KOPT-K1 (cell line): ENCODE measurements around the gene THSD4.

Experiments
- H3K27ac ChIP-seq: fragments of 200-600 bp; sonication (generic); 2 replicates; pipeline ENCODE4 v1.5.1; 2016; ENCODE audit warnings: antibody characterized with exemption, mild to moderate bottlenecking, low read depth, low read length; ENCODE audit not compliant: poor library complexity, severe bottlenecking
- H3K36me3 ChIP-seq: fragments of 200-600 bp; sonication (generic); 2 replicates; pipeline ENCODE4 v1.5.1; 2017; ENCODE audit warnings: antibody characterized with exemption, mild to moderate bottlenecking, low read length, moderate library complexity; ENCODE audit not compliant: insufficient read depth
- H3K9me3 ChIP-seq: fragments of 200-600 bp; sonication (generic); 2 replicates; pipeline ENCODE4 v1.5.1; 2017; ENCODE audit warnings: antibody characterized with exemption, low read length, mild to moderate bottlenecking; ENCODE audit not compliant: insufficient read depth, poor library complexity, severe bottlenecking

THSD4 gene

DNA sequence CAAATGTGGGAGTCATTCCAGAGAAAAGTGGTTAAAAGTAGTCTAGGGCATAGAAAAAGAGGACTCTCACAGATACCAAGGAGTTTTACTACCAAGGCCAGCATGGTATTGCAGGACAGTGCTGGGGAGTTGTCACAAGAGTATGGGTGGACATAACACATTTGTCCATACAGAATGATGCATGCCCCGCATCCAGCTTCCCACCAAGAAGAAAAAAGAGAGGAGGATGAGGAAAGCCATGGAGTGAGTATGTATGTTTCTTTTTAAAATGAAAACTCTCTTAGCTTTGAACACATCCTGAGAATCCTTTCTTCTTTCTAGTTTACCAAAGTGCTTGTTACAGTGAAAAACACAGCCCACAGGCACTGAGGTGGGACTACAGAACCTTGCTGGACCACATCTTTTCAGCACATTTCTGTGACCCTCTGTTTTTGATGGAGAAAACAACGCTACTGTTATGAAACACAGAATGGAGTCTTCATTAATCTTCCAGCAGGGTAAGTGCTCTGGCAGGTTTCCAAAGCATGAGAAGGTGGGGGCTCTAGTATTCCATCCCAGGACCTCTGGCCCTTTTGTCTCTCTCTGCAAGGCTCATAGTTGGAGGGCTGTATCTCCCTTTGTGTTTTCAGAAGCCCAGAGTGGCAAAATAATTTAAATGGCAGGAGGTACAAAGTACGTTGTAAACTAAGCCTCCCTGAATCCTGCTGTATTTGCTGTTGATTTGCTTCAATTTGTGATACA, 707.8 kb downstream of the THSD4 start:
- no peak overlapping the region for H3K27ac ChIP-seq
- peaks cover 27% of the 10 kb centered on the region; the same call in 1 of the 2 replicates for H3K36me3 ChIP-seq
- peaks cover 22% of the 10 kb centered on the region for H3K9me3 ChIP-seq

DNA sequence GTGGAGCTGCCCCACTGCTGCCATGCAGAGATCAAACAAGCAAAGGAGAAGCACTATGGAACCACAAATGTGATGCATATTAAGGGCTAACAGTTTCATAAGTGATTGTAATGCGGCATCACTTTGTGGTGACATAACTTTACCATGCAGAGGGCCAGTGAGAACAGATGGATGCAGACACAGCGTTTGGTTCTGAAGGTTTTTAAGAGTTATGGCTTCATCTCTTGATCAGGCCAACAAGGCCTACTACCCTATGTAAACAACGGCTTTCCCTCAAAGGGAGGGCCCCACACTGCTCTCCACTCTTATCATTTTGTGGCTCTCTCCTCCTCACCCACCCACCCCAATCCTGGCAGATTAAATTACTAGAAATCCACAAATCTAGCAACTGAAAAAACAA, 708.5 kb downstream of the THSD4 start:
- H3K9me3 ChIP-seq, result peaks cover 22% of the 10 kb centered on the region
- H3K27ac ChIP-seq, result no peak overlapping the region
- peaks cover 32% of the 10 kb centered on the region; the same call in 1 of the 2 replicates for H3K36me3 ChIP-seq

DNA sequence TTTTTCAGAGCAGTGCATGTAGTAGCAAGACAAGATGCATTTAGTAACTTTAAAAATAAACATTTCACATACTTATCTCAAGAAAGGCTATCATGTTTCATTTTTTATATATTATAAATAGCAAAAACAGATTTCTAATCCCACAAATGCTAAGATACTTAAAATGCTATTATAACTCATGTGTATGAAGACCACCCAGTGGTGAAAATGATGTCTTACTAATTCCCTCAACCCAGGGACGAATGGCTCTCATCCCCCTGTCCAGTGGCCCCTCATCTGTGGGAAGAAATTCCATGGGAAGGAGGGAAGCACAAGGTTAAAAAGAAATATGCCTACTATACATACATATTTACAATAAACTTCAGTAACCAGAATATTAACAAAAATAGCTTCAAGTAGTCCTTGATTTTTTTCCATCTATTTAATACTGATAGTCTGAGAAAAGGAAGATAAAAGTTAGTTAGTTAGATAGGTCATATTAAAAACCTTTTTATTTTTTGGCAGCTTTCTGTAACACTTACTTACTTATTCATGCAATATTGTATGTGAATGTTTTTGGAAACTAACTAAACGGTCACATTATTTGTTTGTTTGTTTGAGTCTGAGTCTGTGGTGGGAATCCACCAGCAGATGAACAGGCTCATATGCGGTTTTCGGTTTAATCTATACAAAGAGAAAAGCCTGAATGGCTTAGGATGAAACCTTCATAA, 709.9 kb downstream of the THSD4 start:
- no peak overlapping the region for H3K27ac ChIP-seq
- H3K36me3 ChIP-seq, result peaks cover 45% of the 10 kb centered on the region; the same call in 1 of the 2 replicates
- H3K9me3 ChIP-seq, result peaks cover 22% of the 10 kb centered on the region

DNA sequence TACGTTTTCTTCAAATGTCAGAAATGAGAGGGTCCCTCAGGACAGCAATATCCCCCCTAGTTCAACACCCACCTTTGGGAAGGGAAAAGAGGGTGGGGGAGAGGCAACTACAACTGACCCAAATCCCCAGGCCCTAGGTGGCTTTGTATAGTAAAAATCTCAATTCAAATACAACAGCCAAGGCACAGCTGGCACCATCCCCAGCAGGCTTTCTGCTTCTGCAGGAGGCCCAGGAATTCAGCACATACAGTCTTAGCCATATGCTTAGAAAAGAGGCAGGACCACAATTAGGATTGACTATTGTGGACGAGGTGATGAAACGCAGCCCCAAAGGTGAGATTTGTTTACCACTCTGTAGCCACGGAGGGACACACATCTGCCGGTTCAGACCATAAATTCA, 710.9 kb downstream of the THSD4 start:
- Histone ChIP-seq H3K9me3 (peaks cover 22% of the 10 kb centered on the region), H3K36me3 (peaks cover 45% of the 10 kb centered on the region; the same call in 1 of the 2 replicates), H3K27ac (no peak overlapping the region)

DNA sequence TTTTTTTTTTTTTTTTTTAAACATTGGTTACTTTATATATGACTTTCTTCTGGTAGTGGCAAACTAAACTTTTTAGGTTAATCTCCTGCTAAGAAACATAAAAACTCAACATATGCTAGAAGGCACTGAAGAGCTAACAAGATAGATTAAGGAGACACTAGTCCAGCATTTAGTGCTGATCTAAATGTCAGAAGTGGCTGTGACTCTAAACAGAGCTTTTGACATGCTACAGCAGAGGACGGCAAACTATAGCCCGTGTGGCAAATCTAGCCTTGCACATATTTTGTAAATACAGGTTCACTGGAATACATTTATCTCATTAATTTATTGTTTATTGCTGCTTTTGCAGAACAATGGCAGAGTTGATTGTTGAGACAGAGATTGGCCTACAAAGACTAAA, 715.7 kb downstream of the THSD4 start:
- Histone ChIP-seq H3K27ac (no peak overlapping the region), H3K36me3 (peaks cover 39% of the 10 kb centered on the region; the same call in 1 of the 2 replicates), H3K9me3 (no peaks in the 10 kb centered on the region)
